Measurements from ENCODE around the gene CCDC141.

GRCh38 chr2:178905261-178905660, 144.7 kb downstream of the CCDC141 start:
- no peak for TF ChIP-seq POLR2A (IDR thresholded peaks at IDR 0.05)
- TF ChIP-seq, protein P1, sequence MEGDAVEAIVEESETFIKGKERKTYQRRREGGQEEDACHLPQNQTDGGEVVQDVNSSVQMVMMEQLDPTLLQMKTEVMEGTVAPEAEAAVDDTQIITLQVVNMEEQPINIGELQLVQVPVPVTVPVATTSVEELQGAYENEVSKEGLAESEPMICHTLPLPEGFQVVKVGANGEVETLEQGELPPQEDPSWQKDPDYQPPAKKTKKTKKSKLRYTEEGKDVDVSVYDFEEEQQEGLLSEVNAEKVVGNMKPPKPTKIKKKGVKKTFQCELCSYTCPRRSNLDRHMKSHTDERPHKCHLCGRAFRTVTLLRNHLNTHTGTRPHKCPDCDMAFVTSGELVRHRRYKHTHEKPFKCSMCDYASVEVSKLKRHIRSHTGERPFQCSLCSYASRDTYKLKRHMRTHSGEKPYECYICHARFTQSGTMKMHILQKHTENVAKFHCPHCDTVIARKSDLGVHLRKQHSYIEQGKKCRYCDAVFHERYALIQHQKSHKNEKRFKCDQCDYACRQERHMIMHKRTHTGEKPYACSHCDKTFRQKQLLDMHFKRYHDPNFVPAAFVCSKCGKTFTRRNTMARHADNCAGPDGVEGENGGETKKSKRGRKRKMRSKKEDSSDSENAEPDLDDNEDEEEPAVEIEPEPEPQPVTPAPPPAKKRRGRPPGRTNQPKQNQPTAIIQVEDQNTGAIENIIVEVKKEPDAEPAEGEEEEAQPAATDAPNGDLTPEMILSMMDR (IDR thresholded peaks at IDR 0.05): no peak
